Measurements from ENCODE around the gene CSPG5.
A peak's percentile ranks its signal among the peaks of the same experiment; 100 is the strongest.

The CSPG5 gene

DNA sequence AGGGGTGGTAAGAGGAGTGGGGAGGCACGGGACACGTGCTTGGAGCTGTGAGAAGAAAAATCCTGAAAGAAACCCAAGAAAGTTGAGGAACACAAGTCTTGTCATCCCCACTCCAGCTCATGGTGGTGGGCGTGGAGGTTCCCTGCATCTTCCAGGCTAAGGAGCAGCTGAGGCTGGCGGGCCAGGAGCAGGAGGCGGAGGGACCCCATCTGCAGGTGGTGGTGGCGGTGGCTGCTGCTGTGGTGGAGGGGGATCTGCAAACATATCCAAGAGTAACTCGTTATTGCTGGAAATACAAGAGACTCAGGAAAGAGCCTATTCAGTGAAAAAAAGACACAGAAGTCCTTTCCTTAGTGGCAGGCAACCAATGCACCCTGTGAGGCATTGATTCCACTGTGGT is 9.4 kb upstream of the CSPG5 start:
- no peak for DNase-seq (ENCODE audit: low read depth)

DNA sequence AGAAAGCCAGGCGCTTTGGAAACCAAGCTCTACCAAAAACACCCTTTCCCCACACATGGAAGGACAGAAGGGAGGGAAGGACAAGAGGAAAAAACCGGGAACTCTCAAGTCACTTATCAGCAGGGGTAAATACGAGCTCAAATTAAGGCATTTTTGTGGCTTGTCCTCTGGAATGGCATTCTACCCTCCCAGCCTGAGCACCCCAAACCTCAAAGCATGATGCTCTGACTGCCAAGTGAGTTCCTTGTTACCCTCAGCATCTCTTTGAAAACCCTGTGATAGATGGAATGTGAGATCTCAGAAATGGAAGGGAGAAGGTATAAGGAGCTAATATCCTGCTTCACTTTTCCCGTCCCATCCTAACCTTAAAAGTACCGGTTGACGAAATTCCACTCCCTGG is 8.1 kb upstream of the CSPG5 start:
- DNase-seq (ENCODE audit: low read depth) = no peak

GRCh38 chr3:47583320-47584075 is 4.8 kb upstream of the CSPG5 start:
- no peak for DNase-seq (ENCODE audit: low read depth)

- no peak for DNase-seq (ENCODE audit: low read depth)
These were observed 3.2 kb upstream of the CSPG5 start for GRCh38 chr3:47581835-47582234.

GRCh38 chr3:47581422-47581821 is 2.8 kb upstream of the CSPG5 start:
- no peak for DNase-seq (ENCODE audit: low read depth)

DNA sequence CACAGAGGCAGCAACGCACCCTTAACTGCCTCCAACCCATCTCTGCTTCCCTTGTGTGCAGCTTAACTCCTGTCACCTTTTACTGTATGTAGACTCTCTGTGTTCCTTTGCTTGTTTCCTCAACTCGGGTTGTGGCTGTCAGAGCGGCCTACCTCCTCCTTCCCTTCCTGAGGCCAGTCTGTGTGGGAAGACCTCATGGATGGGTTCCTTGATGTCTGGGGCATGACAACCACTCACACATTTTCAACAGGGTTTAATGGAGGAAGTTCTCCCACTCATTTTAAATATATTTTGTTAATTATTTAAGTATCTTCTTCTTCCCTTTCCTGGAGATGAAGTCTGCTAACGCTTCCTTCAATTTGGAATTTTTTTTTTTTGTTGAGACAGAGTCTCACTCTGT is 1.8 kb upstream of the CSPG5 start:
- DNase-seq (ENCODE audit: low read depth) = no peak

DNA sequence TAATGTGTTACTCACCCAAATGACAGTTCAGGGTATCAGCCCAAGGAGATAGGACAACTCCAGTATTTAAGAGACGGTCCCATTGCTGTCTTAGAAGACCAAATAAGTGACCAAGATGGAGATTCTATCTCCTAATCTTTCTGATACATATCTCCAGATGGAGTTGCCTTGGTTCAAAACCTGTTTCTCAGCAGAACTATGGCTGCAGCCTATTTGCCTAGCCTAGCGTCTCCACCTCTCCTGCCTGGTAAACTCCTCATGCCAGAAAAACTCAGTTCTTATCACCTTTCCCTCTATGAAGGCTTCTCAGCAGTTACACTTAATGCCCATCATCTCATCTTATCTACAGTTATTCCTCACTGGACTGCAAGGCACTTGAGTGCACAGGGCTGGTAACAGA is 1.2 kb upstream of the CSPG5 start:
- DNase-seq (ENCODE audit: low read depth) = no peak

DNA sequence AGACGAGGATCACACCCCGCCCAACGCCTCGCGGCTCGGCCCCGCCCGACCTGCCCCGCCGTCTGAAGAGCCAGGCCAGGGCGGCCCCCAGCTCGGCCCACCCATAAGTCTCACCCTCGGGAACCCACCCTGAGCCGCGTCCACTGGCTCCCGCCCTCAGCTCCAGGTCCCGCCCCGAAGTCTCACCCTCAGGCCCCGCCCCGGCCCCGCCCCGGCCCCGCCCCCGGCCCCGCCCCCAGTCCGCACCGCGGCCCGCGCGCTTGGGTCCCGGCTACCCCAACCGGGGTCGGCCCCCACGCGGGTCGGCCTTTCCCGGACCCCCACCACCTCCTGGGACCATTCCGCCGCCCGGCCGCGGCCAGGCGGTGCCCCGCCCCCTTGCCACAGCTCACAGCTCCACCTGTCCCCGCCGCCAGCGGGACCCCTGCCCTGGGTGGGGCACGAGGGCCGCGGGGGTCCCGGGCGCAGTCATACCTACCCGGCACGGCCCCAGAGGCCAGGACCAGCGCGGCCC is 489 bp downstream of the CSPG5 start:
- no peak for DNase-seq (ENCODE audit: low read depth)

GRCh38 chr3:47577583-47578118 is 1.0 kb downstream of the CSPG5 start:
- no peak for DNase-seq (ENCODE audit: low read depth)

- no peak for DNase-seq (ENCODE audit: low read depth)
These were observed 5.2 kb downstream of the CSPG5 start for GRCh38 chr3:47573190-47574172.

- no peak for DNase-seq (ENCODE audit: low read depth)
These were observed 7.1 kb downstream of the CSPG5 start for GRCh38 chr3:47571391-47572175.

- DNase-seq (ENCODE audit: low read depth) = no peak
These were observed 9.8 kb downstream of the CSPG5 start for GRCh38 chr3:47568901-47569300.

- DNase-seq (ENCODE audit: low read depth) = no peak
These were observed 11.5 kb downstream of the CSPG5 start for GRCh38 chr3:47567149-47567548.

GRCh38 chr3:47566667-47567066 is 12.0 kb downstream of the CSPG5 start:
- DNase-seq (ENCODE audit: low read depth) = no peak

GRCh38 chr3:47565734-47566550 is 12.7 kb downstream of the CSPG5 start:
- no peak for DNase-seq (ENCODE audit: low read depth)

DNA sequence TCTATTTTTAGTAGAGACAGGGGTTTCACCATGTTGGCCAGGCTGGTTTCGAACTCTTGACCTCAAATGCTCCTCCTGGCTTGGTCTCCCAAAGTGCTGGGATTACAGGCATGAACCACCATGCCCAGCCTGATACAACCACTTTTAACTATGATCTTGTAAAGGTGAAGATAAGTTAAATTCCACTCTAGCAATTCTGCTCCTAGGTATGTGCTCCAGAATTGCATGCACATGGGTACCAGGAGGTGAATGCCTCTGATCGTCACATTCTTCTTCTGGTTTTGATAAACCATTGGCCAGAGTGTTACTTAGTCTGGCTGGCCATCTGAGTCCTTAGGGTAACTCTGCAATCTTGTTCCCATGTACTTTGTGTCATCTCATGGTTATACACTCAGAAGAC is 22.3 kb downstream of the CSPG5 start:
- no peak for DNase-seq (ENCODE audit: low read depth)

GRCh38 chr3:47554335-47554734 is 24.3 kb downstream of the CSPG5 start:
- DNase-seq (ENCODE audit: low read depth) = no peak

DNA sequence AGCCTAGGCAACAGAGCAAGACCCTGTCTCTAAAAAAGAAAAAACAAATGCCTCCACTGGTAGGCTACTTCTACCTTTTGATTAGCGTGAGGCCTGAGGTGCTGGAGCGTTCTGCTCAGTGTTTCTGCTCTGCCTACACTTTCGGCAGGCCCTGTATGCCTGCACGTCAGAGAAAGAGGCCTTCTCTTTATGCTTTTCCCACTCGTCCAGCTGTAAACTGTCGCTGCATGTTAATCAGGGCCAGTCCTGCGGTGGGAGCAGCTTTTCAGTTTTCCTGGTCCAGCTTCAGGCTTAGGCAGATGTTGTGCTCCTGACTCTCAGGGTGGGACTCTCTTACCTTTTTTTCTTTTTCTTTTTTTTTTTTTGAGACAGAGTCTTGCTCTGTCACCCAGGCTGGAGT is 25.3 kb downstream of the CSPG5 start:
- no peak for DNase-seq (ENCODE audit: low read depth)

DNA sequence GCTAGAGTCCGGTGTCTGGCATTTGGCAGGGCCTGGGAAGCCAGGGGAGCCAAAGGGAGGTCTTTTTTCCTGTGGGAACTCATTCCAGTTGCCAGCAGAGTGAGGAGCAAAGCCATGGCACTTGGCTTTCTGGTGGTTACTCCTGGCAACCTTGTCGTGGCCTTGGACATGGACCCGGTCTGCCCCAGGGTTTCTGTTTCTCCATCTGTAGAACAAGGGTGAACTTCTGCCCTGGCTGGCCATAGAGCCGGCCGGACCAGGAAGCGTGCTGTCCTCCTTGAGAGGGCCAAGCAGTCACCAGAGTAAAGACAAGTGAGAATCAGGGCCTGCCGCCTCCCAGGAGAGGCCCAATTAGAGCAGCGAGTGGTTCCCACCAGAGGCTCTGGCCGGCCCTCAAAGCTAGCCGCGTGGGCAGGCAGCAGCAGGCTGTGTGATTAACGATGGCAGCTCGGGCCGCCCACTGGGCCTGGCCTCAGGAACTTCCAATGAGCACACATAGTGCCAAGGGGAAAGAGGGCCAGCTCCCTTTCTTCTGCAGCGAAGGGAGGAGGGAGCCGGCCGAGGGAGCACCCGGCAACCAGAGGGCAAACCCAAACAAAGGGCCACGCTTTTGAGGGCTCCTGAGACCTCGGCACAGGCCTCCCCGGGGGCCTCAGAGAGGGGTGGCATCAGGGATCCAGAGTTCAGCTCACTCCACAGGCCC is 36.0 kb downstream of the CSPG5 start:
- peak; percentile 7 for DNase-seq (ENCODE audit: low read depth)

DNA sequence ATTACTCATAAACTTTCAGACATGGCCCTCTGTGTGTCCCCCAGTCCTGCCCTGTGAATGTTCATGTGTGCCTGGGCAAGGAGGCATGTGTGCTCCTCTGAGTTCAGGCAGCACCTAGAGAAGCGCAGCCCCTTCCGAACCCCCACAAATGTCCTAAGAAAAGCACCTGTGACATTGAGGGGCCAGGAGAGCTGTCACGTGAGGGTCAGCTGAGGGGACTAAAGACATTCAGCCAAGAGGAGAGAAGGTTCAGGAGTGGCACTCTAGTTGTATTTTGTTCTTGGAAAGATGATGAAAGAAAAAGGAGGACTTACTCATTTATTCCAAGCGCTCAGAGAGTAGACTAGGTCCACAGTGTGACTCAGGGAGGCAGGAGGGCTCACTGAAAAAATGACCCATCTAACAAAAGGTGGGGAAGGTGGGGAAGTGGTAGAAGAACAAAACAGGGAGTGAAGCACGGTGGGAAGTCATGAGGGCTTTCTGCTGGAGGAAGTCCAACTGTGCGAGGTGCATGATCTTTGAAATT is 37.0 kb downstream of the CSPG5 start:
- no peak for DNase-seq (ENCODE audit: low read depth)
